Lower leg skin (tissue), 3 donors: Measurements from ENCODE around the gene GRAP.
"Not testable (repeated sequence)": the region's sequence is repeated elsewhere in the genome, so short reads cannot be mapped to it uniquely, and the experiment has no call there.

Source experiments
- POLR2A ChIP-seq, 2 donors: fragments of 450-650 bp; IDR thresholded peaks; one replicate each; pipeline ENCODE4 v1.6.1; 2016 to 2017; ENCODE audit warnings: antibody characterized with exemption in 2 of 2, mild to moderate bottlenecking in 1 of 2, moderate library complexity in 1 of 2
- TF ChIP-seq, protein P1 (sequence below), 3 donors: fragments of 450-650 bp; IDR thresholded peaks; one replicate each; pipeline ENCODE4 v1.5.1; 2016; ENCODE audit warnings: antibody characterized with exemption in 3 of 3, mild to moderate bottlenecking in 3 of 3, moderate library complexity in 2 of 3

DNA sequence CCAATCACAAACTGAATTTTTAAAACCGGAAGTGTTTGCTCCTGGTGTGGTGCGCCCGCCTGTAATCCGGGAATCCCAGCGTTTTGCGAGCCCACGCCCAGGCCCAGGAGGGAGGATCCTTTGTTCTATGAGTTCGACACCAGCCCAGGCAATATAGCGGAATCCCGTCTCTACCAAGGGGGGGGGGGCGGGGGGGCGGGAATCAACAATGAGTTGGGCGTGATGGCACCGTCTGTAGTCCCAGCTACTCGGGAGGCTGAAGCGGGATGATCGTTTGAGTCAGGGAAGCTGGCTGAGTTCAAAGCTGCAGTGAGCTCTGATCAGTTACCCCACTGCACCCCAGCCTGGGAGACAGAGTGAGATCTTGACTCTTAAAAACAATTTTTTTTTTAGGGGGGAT, 17.6 kb upstream of the GRAP start:
- TF ChIP-seq POLR2A (IDR thresholded peaks at IDR 0.05) = not testable (repeated sequence)
- TF ChIP-seq, protein P1, sequence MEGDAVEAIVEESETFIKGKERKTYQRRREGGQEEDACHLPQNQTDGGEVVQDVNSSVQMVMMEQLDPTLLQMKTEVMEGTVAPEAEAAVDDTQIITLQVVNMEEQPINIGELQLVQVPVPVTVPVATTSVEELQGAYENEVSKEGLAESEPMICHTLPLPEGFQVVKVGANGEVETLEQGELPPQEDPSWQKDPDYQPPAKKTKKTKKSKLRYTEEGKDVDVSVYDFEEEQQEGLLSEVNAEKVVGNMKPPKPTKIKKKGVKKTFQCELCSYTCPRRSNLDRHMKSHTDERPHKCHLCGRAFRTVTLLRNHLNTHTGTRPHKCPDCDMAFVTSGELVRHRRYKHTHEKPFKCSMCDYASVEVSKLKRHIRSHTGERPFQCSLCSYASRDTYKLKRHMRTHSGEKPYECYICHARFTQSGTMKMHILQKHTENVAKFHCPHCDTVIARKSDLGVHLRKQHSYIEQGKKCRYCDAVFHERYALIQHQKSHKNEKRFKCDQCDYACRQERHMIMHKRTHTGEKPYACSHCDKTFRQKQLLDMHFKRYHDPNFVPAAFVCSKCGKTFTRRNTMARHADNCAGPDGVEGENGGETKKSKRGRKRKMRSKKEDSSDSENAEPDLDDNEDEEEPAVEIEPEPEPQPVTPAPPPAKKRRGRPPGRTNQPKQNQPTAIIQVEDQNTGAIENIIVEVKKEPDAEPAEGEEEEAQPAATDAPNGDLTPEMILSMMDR (IDR thresholded peaks at IDR 0.05) = not testable (repeated sequence)
